H9 (cell line): Measurements from ENCODE around the gene ABCG2. TPM values are rescaled to one million over a fixed set of nuclear protein-coding genes. Genes with fewer than 3 reads are reported as not detected.

Experiments used
- DNase-seq: peaks from one replicate; pipeline ENCODE4 v3.0.0-alpha.2; 2017
- H2AFZ ChIP-seq: one replicate; pipeline ENCODE4 v1.6.1; 2013; ENCODE audit warnings: mild to moderate bottlenecking, low read length, control low read depth, moderate library complexity
- H2AK5ac ChIP-seq: 2 replicates; pipeline ENCODE4 v1.6.1; 2013; ENCODE audit warnings: low read length, control low read depth, mixed read lengths; ENCODE audit not compliant: insufficient read length
- H2BK120ac ChIP-seq: one replicate; pipeline ENCODE4 v1.6.1; 2013; ENCODE audit warnings: low read depth, mild to moderate bottlenecking, low read length, control low read depth, inconsistent platforms; ENCODE audit not compliant: poor library complexity, severe bottlenecking
- H2BK12ac ChIP-seq: 2 replicates; pipeline ENCODE4 v1.6.1; 2013; ENCODE audit warnings: low read length, control low read depth, mixed read lengths, low read depth; ENCODE audit not compliant: insufficient read length
- H2BK15ac ChIP-seq: 2 replicates; pipeline ENCODE4 v1.6.1; 2013; ENCODE audit warnings: low read depth, low read length, control low read depth
- H2BK20ac ChIP-seq: one replicate; pipeline ENCODE4 v1.6.1; 2013; ENCODE audit warnings: low read depth, mild to moderate bottlenecking, low read length, control low read depth, inconsistent platforms; ENCODE audit not compliant: poor library complexity, severe bottlenecking
- H2BK5ac ChIP-seq: 2 replicates; pipeline ENCODE4 v1.6.1; 2013; ENCODE audit warnings: low read length, control low read depth, mixed read lengths; ENCODE audit not compliant: insufficient read length
- H3K14ac ChIP-seq: 2 replicates; pipeline ENCODE4 v1.6.1; 2013; ENCODE audit warnings: low read length, control low read depth; ENCODE audit not compliant: insufficient read depth
- H3K18ac ChIP-seq: 2 replicates; pipeline ENCODE4 v1.6.1; 2013; ENCODE audit warnings: low read depth, mild to moderate bottlenecking, mixed read lengths, low read length, control low read depth; ENCODE audit not compliant: insufficient read length
- H3K23ac ChIP-seq: 2 replicates; pipeline ENCODE4 v1.6.1; 2013; ENCODE audit warnings: low read length, control low read depth, mixed read lengths, low read depth; ENCODE audit not compliant: insufficient read length
- H3K23me2 ChIP-seq: 2 replicates; pipeline ENCODE4 v1.6.1; 2013; ENCODE audit warnings: low read depth, mild to moderate bottlenecking, mixed read lengths, low read length, control low read depth; ENCODE audit not compliant: insufficient read length, poor library complexity, severe bottlenecking
- H3K27ac ChIP-seq: 2 replicates; pipeline ENCODE4 v1.5.1; 2013; ENCODE audit warnings: low read length, control low read depth, mixed read lengths, low read depth; ENCODE audit not compliant: insufficient read length
- H3K27me3 ChIP-seq: 2 replicates; pipeline ENCODE4 v1.6.1; 2013; ENCODE audit warnings: low read length, control low read depth, inconsistent platforms; ENCODE audit not compliant: insufficient read depth
- H3K4ac ChIP-seq: 2 replicates; pipeline ENCODE4 v1.6.1; 2013; ENCODE audit warnings: low read depth, mild to moderate bottlenecking, control low read depth, inconsistent platforms, low read length, moderate library complexity
- H3K4me1 ChIP-seq: 2 replicates; pipeline ENCODE4 v1.6.1; 2013; ENCODE audit warnings: low read length, control low read depth, inconsistent platforms; ENCODE audit not compliant: insufficient read depth
- H3K4me2 ChIP-seq: 2 replicates; pipeline ENCODE4 v1.6.1; 2013; ENCODE audit warnings: low read length, control low read depth, mixed read lengths; ENCODE audit not compliant: insufficient read length, insufficient read depth
- H3K56ac ChIP-seq: 2 replicates; pipeline ENCODE4 v1.6.1; 2013; ENCODE audit warnings: low read depth, mild to moderate bottlenecking, mixed read lengths, low read length, control low read depth; ENCODE audit not compliant: insufficient read length
- H3K79me1 ChIP-seq: 2 replicates; pipeline ENCODE4 v1.6.1; 2013; ENCODE audit warnings: low read depth, mild to moderate bottlenecking, moderate library complexity, low read length, control low read depth, inconsistent platforms; ENCODE audit not compliant: insufficient read depth, poor library complexity, severe bottlenecking
- H3K79me2 ChIP-seq: 2 replicates; pipeline ENCODE4 v1.6.1; 2013; ENCODE audit warnings: low read length, control low read depth, inconsistent platforms; ENCODE audit not compliant: insufficient read depth
- H3K9ac ChIP-seq: 2 replicates; pipeline ENCODE4 v1.6.1; 2013; ENCODE audit warnings: low read length, control low read depth, mixed read lengths; ENCODE audit not compliant: insufficient read length; ENCODE audit errors: extremely low read depth
- H3K9me3 ChIP-seq: one replicate; pipeline ENCODE4 v1.6.1; 2013; ENCODE audit warnings: low read depth, low read length, inconsistent platforms; ENCODE audit not compliant: control insufficient read depth
- H3T11ph ChIP-seq: one replicate; pipeline ENCODE4 v1.6.1; 2013; ENCODE audit warnings: mild to moderate bottlenecking, low read length, control low read depth, inconsistent platforms
- H4K20me1 ChIP-seq: one replicate; pipeline ENCODE4 v1.6.1; 2013; ENCODE audit not compliant: control insufficient read depth, insufficient read length, insufficient read depth
- H4K5ac ChIP-seq: 2 replicates; pipeline ENCODE4 v1.6.1; 2013; ENCODE audit warnings: low read depth, mild to moderate bottlenecking, mixed read lengths, low read length, control low read depth; ENCODE audit not compliant: insufficient read length
- H4K8ac ChIP-seq: replicated peaks from 2 replicates; pipeline ENCODE4 v1.6.1; 2013; ENCODE audit warnings: low read length, control low read depth, mixed read lengths, low read depth; ENCODE audit not compliant: insufficient read length
- H4K91ac ChIP-seq: 2 replicates; pipeline ENCODE4 v1.6.1; 2013; ENCODE audit warnings: low read depth, mild to moderate bottlenecking, moderate library complexity, mixed read lengths, low read length, control low read depth; ENCODE audit not compliant: insufficient read length
- H3K27ac Mint-ChIP-seq, 3 experiments: 2 replicates in 2 of 3; 3 replicates in 1 of 3; pipeline ENCODE4 v1.8.0; 2020 to 2021; ENCODE audit warnings: mixed read lengths in 3 of 3, mild to moderate bottlenecking in 1 of 3, moderate library complexity in 1 of 3
- H3K27me3 Mint-ChIP-seq: 2 replicates; pipeline ENCODE4 v1.8.0; 2021; ENCODE audit warnings: low read depth, mild to moderate bottlenecking, moderate library complexity, mixed read lengths
- H3K36me3 Mint-ChIP-seq, 3 experiments: 2 replicates in 2 of 3; 3 replicates in 1 of 3; pipeline ENCODE4 v1.8.0; 2020 to 2021; ENCODE audit warnings: low read depth in 3 of 3, mixed read lengths in 3 of 3; ENCODE audit not compliant: insufficient read depth in 1 of 3
- H3K4me1 Mint-ChIP-seq, 2 experiments: 2 replicates each; pipeline ENCODE4 v1.8.0; 2020; ENCODE audit warnings: mixed read lengths in 2 of 2
- H3K4me3 Mint-ChIP-seq, 2 experiments: 2 replicates in 1 of 2; 3 replicates in 1 of 2; pipeline ENCODE4 v1.8.0; 2020 to 2021; ENCODE audit warnings: mild to moderate bottlenecking in 2 of 2, mixed read lengths in 2 of 2, moderate library complexity in 1 of 2
- H3K9me3 Mint-ChIP-seq, 2 experiments: 2 replicates in 1 of 2; 3 replicates in 1 of 2; pipeline ENCODE4 v1.8.0; 2020; ENCODE audit warnings: mild to moderate bottlenecking in 2 of 2, mixed read lengths in 2 of 2, moderate library complexity in 1 of 2
- CTCF ChIP-seq: fragments of 200-600 bp; sonication (generic); conservative IDR thresholded peaks from 3 replicates; pipeline ENCODE4 v1.8.0; 2021; ENCODE audit warnings: antibody characterized with exemption, mild to moderate bottlenecking
- WGBS: extraction: QIAGEN DNeasy Blood & Tissue Kit; methylation state at CpG from one replicate; pipeline ENCODE4 v1.1.7; 2013; ENCODE audit warnings: missing lambda C conversion rate, low lambda C conversion rate, mixed read lengths; ENCODE audit not compliant: insufficient read length; ENCODE audit errors: extremely low coverage; 5-methylcytosine and 5-hydroxymethylcytosine counted together
- total RNA-seq: library from RNA; stranded (reverse); gene quantifications from 2 replicates; pipeline ENCODE4 v1.2.1, GENCODE V29; 2021

The ABCG2 gene
- total RNA-seq, 1 experiment from 2014 or later, result 1.5 TPM

GRCh38 chr4:88188738-88189417 lies 30.4 kb upstream of the ABCG2 start:
- no peak overlapping the region for H2BK20ac ChIP-seq
- H3K9me3 ChIP-seq, result no peaks in the 10 kb centered on the region
- no peaks in the 10 kb centered on the region for H3K9me3 Mint-ChIP-seq
- H3K23ac ChIP-seq, result no peak overlapping the region
- no peaks in the 10 kb centered on the region for H4K20me1 ChIP-seq
- no peak overlapping the region for H3K4me2 ChIP-seq
- H4K5ac ChIP-seq, result no peak overlapping the region
- H3K4ac ChIP-seq, result no peak overlapping the region
- no peak overlapping the region for H2AK5ac ChIP-seq
- H3K27ac Mint-ChIP-seq, result no peak overlapping the region
- H4K8ac ChIP-seq, result no peak overlapping the region
- no peaks in the 10 kb centered on the region for H3K79me2 ChIP-seq
- H3T11ph ChIP-seq, result no peak overlapping the region
- no peaks in the 10 kb centered on the region; a peak in 1 of 7 replicates for H3K36me3 Mint-ChIP-seq
- peaks cover 8 to 9% of the 10 kb centered on the region in 2 experiments for H3K4me1 Mint-ChIP-seq
- no peaks in the 10 kb centered on the region for H3K4me1 ChIP-seq
- no peak overlapping the region for H3K27ac ChIP-seq
- H2BK120ac ChIP-seq, result no peak overlapping the region
- no peak overlapping the region for H3K56ac ChIP-seq
- no peaks in the 10 kb centered on the region for H3K27me3 ChIP-seq
- H3K23me2 ChIP-seq, result no peaks in the 10 kb centered on the region
- no peak overlapping the region for H2BK15ac ChIP-seq
- WGBS, result no CpG with 5 or more reads among the region's 6 CpGs
- no peaks in the 10 kb centered on the region for H3K79me1 ChIP-seq
- TF ChIP-seq CTCF, result no peak
- no peak overlapping the region for H2AFZ ChIP-seq
- H4K91ac ChIP-seq, result no peak overlapping the region
- no peak overlapping the region for H3K9ac ChIP-seq
- no peak overlapping the region for H2BK5ac ChIP-seq
- no peak for DNase-seq
- H3K4me3 Mint-ChIP-seq, result no peak overlapping the region
- no peak overlapping the region for H3K14ac ChIP-seq
- no peaks in the 10 kb centered on the region for H3K27me3 Mint-ChIP-seq
- no peak overlapping the region for H2BK12ac ChIP-seq
- no peak overlapping the region for H3K18ac ChIP-seq
